Measurements from ENCODE around the gene ASIC4. TPM values are rescaled to one million over a fixed set of nuclear protein-coding genes. Genes with fewer than 3 reads are reported as not detected.

ASIC4 gene
- total RNA-seq, 1 experiment from 2014 or later = 0.21 TPM

DNA sequence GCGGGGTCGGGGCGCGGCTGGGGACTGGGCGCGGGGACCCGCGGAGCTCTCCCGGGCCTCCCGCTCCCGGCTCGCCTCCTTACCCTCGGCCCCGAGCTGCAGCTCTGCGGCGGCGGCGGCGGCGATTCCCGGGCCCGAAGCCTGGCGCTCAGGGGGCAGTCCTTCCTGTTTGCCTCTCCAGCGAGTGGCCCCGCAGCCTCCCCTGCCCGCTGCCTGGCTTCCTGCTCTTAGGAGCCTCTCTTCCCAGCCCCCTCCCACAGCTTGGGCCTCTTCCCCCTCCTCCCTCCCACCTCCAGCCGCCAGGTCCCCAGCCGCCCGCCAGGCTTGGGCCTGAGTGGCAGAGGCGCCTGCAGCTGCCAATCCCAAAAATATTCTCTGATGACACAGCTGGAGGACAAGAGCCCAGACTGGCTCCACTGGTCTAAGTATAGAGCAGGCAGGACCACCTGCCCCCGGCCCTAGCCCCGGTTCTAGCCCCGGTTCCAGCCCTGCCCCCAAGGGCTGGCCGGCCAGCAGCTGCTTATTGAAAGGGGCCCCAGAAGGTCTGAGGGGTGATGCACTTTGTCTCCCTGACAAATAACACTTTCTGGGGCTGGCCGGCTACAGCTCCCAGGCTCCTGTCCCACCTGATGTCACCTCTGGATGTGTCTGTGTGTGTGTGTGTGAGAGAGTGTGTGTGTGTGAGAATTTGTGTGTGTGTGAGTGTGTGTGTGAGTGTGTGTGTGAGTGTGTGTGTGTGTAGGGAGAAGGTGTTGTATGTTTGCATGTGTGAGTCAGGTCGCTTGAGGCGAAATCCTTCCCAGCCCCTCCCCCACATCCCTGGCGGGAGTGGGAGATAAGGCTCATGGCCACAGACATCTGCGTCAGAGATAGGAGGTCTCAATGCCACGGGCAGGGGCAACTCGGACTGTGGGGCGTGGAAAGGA lies 57.3 kb downstream of the ASIC4 start, which contains the start of gene OBSL1:
OBSL1 (minus strand) TSS at position 229 of the 926 bp plus-strand sequence. CDS start 307 bp downstream, outside the sequence.
- H3K27ac ChIP-seq (ENCODE audit: low read length) = peak within 1 kb of the TSS; percentile 59; the same call in 1 of the 2 replicates
- intact Hi-C loops (cut with micrococcal nuclease; ENCODE audit: unreplicated experiment) (no loop called here), in situ Hi-C loops (cut with HindIII; ENCODE audit: low pct_unique_long_range_greater_than_20kb, low sequenced_read_pairs) (no loop called here)
- POLR2A ChIA-PET = interaction anchor here (1.4 kb wide), 1 partner anchor 25 kb away, joined by 3 read pairs; no protein-coding TSS in a partner anchor
- BruUV-seq (replicated peaks) = no TSS peak
- H3K4me1 ChIP-seq (ENCODE audit: control insufficient read depth, insufficient read depth, low read length) = peaks cover 16% of the 10 kb centered on the region
- peak; percentile 84 for ATAC-seq
- H3K27me3 ChIP-seq (ENCODE audit: control insufficient read depth, insufficient read depth, low read length) = no peaks in the 10 kb centered on the region
- no peak for DNase-seq (ENCODE audit: low read depth, low spot score)
- no peaks in the 10 kb centered on the region for H3K36me3 ChIP-seq (ENCODE audit: control insufficient read depth, insufficient read depth, low read length)
- H3K4me3 ChIP-seq (ENCODE audit: low read depth in 2 of 2, low read length in 2 of 2) = peak within 1 kb of the TSS; percentile 49
- TF ChIP-seq POLR2AphosphoS5 (IDR thresholded peaks at IDR 0.05; ENCODE audit: low read depth, low read length) = no peak
- H3K9me3 ChIP-seq (ENCODE audit: control insufficient read depth, insufficient read depth, low read depth, low read length) = no peaks in the 10 kb centered on the region
- CTCF ChIA-PET = interaction anchor here (1.2 kb wide), 1 partner anchor 11 kb away, joined by 3 read pairs; no protein-coding TSS in a partner anchor

DNA sequence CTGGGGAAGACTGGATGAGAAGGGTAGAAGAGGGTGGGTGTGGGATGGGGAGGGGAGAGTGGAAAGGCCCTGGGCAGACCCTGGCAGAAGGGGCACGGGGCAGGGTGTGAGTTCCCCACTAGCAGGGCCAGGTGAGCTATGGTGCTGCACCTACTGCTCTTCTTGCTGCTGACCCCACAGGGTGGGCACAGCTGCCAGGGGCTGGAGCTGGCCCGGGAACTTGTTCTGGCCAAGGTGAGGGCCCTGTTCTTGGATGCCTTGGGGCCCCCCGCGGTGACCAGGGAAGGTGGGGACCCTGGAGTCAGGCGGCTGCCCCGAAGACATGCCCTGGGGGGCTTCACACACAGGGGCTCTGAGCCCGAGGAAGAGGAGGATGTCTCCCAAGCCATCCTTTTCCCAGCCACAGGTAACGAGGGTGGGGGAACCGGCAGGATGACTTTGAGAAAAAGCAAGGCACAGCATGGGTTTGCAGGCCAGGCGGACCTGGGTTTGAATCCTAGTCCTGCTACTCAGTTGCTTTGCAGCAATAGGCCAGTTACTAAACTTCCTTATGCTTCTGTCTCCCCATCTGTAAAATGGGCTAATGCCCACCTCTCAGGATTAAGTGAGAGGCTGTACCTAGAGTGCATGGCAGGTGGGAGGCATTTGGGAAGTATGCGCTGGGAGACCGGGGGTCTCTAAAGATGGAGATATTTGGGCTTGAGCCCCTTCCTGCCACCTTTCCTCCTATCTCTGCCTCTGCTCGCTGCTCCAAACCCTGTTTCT lies 58.1 kb downstream of the ASIC4 start, which contains the start of gene INHA:
INHA (plus strand) TSS at position 74 of the 765 bp plus-strand sequence; CDS start at position 139, 65 bp downstream.
- ChIA-PET POLR2A (interaction anchor here (1.4 kb wide), 1 partner anchor 25 kb away, joined by 3 read pairs; no protein-coding TSS in a partner anchor), CTCF (interaction anchor here (0.8 kb wide), 1 partner anchor 12 kb away, joined by 3 read pairs; no protein-coding TSS in a partner anchor)
- H3K36me3 ChIP-seq (ENCODE audit: control insufficient read depth, insufficient read depth, low read length) = no peaks in the 10 kb centered on the region
- no peaks in the 10 kb centered on the region for H3K9me3 ChIP-seq (ENCODE audit: control insufficient read depth, insufficient read depth, low read depth, low read length)
- no peak for TF ChIP-seq TCF7L2 (IDR thresholded peaks at IDR 0.05; ENCODE audit: low read depth, low read length)
- TF ChIP-seq, protein P1, sequence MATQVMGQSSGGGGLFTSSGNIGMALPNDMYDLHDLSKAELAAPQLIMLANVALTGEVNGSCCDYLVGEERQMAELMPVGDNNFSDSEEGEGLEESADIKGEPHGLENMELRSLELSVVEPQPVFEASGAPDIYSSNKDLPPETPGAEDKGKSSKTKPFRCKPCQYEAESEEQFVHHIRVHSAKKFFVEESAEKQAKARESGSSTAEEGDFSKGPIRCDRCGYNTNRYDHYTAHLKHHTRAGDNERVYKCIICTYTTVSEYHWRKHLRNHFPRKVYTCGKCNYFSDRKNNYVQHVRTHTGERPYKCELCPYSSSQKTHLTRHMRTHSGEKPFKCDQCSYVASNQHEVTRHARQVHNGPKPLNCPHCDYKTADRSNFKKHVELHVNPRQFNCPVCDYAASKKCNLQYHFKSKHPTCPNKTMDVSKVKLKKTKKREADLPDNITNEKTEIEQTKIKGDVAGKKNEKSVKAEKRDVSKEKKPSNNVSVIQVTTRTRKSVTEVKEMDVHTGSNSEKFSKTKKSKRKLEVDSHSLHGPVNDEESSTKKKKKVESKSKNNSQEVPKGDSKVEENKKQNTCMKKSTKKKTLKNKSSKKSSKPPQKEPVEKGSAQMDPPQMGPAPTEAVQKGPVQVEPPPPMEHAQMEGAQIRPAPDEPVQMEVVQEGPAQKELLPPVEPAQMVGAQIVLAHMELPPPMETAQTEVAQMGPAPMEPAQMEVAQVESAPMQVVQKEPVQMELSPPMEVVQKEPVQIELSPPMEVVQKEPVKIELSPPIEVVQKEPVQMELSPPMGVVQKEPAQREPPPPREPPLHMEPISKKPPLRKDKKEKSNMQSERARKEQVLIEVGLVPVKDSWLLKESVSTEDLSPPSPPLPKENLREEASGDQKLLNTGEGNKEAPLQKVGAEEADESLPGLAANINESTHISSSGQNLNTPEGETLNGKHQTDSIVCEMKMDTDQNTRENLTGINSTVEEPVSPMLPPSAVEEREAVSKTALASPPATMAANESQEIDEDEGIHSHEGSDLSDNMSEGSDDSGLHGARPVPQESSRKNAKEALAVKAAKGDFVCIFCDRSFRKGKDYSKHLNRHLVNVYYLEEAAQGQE (IDR thresholded peaks at IDR 0.05; ENCODE audit: insufficient read depth in 1 of 2, low read depth in 2 of 2, low read length in 1 of 2) = no peak
- no peak for TF ChIP-seq SIN3A (IDR thresholded peaks at IDR 0.05; ENCODE audit: borderline replicate concordance, insufficient read depth, low read depth, low read length)
- TF ChIP-seq POLR2AphosphoS5 (IDR thresholded peaks at IDR 0.05; ENCODE audit: low read depth, low read length) = no peak
- TF ChIP-seq, protein P2, sequence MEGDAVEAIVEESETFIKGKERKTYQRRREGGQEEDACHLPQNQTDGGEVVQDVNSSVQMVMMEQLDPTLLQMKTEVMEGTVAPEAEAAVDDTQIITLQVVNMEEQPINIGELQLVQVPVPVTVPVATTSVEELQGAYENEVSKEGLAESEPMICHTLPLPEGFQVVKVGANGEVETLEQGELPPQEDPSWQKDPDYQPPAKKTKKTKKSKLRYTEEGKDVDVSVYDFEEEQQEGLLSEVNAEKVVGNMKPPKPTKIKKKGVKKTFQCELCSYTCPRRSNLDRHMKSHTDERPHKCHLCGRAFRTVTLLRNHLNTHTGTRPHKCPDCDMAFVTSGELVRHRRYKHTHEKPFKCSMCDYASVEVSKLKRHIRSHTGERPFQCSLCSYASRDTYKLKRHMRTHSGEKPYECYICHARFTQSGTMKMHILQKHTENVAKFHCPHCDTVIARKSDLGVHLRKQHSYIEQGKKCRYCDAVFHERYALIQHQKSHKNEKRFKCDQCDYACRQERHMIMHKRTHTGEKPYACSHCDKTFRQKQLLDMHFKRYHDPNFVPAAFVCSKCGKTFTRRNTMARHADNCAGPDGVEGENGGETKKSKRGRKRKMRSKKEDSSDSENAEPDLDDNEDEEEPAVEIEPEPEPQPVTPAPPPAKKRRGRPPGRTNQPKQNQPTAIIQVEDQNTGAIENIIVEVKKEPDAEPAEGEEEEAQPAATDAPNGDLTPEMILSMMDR (IDR thresholded peaks at IDR 0.05) = no peak
- peak within 1 kb of the TSS; percentile 59; the same call in 1 of the 2 replicates for H3K27ac ChIP-seq (ENCODE audit: low read length)
- no peak for DNase-seq (ENCODE audit: low read depth, low spot score)
- no peaks in the 10 kb centered on the region for H3K27me3 ChIP-seq (ENCODE audit: control insufficient read depth, insufficient read depth, low read length)
- in situ Hi-C loops (cut with HindIII; ENCODE audit: low pct_unique_long_range_greater_than_20kb, low sequenced_read_pairs) (no loop called here), intact Hi-C loops (cut with micrococcal nuclease; ENCODE audit: unreplicated experiment) (no loop called here)
- peak within 1 kb of the TSS; percentile 38 to 49 for H3K4me3 ChIP-seq (ENCODE audit: low read depth in 2 of 2, low read length in 2 of 2)
- H3K4me1 ChIP-seq (ENCODE audit: control insufficient read depth, insufficient read depth, low read length) = peaks cover 18% of the 10 kb centered on the region
- no peak for ATAC-seq
- no TSS peak for BruUV-seq (replicated peaks)
